K562 (cell line): ENCODE results near the gene TNIK. TPM values are rescaled to one million over a fixed set of nuclear protein-coding genes. Genes with fewer than 3 reads are reported as not detected.

ENCODE experiments used
- ATAC-seq: fragments of 200-7000 bp; cut with Tn5 transposase; 3 replicates; pipeline ENCODE4 v1.9.1; 2020; ENCODE audit warnings: moderate library complexity
- BruUV-seq: library from RNA; stranded (reverse); fragments of 400-500 nt; replicated peaks from 2 replicates; lab custom pipeline; 2021; lab: Mats Ljungman, UMichigan
- CTCF ChIA-PET: fragments of 300-600 bp; formaldehyde crosslinking; extraction: SDS; loops from one replicate; lab custom pipeline; 2021; ENCODE audit warnings: low intra/inter-chr PET ratio; lab: Yijun Ruan, JAX
- POLR2A ChIA-PET: fragments of 300-600, 350-650 bp; sonication (Branson Sonifier 250); formaldehyde crosslinking; extraction: SDS; loops from one replicate; lab custom pipeline; 2021; ENCODE audit warnings: antibody characterized with exemption, inconsistent platforms; lab: Yijun Ruan, JAX
- DNase-seq, 4 experiments: peaks; one replicate each; pipeline versions ENCODE4 v3.0.0 to v3.0.0-alpha.2; 2011 to 2018; ENCODE audit warnings: low spot score in 3 of 4, mixed read lengths in 3 of 4; ENCODE audit errors: extremely low read depth in 1 of 4
- FAIRE-seq: peaks from 2 replicates; lab custom pipeline; 2011; peaks lifted over from hg19 to GRCh38; lab: Jason Lieb, UNC
- H2AFZ ChIP-seq: 2 replicates; pipeline ENCODE4 v1.6.0; 2011; ENCODE audit warnings: low read depth, low read length, control low read depth, inconsistent platforms
- H3K27ac ChIP-seq: fragments of 200-600 bp; 3 replicates; pipeline ENCODE4 v1.8.0; 2011; ENCODE audit warnings: low read depth, mild to moderate bottlenecking, control low read depth, inconsistent platforms, low read length, moderate library complexity, mixed read lengths; ENCODE audit errors: extremely low read depth
- H3K27me3 ChIP-seq, 2 experiments: fragments of 300-600 bp in 1 of 2; 2 replicates in 1 of 2; 3 replicates in 1 of 2; pipeline versions ENCODE4 v1.6.0 to v1.8.0; 2011; ENCODE audit warnings: inconsistent platforms in 2 of 2, low read length in 2 of 2, mild to moderate bottlenecking in 1 of 2, mixed read lengths in 1 of 2, moderate library complexity in 1 of 2; ENCODE audit not compliant: control insufficient read depth in 2 of 2, insufficient read depth in 2 of 2
- H3K36me3 ChIP-seq: fragments of 300-600 bp; 3 replicates; pipeline ENCODE4 v1.8.0; 2011; ENCODE audit warnings: mild to moderate bottlenecking, low read length, inconsistent platforms; ENCODE audit not compliant: control insufficient read depth, insufficient read depth
- H3K4me1 ChIP-seq, 2 experiments: fragments of 200-600 bp in 1 of 2; replicated peaks in 1 of 2; 2 replicates in 1 of 2; 3 replicates in 1 of 2; pipeline versions ENCODE4 v1.5.1 to v1.8.0; 2011; ENCODE audit warnings: inconsistent platforms in 2 of 2, low read length in 2 of 2, mild to moderate bottlenecking in 1 of 2, mixed read lengths in 1 of 2, moderate library complexity in 1 of 2; ENCODE audit not compliant: control insufficient read depth in 2 of 2, insufficient read depth in 2 of 2
- H3K4me2 ChIP-seq: 2 replicates; pipeline ENCODE4 v1.6.1; 2011; ENCODE audit warnings: low read length, control low read depth, inconsistent platforms, mixed read lengths; ENCODE audit not compliant: insufficient read depth
- H3K4me3 ChIP-seq: fragments of 200-600 bp; sonication (generic), shearing (Covaris generic); 2 replicates; pipeline ENCODE4 v1.5.1; 2016; ENCODE audit warnings: control low read depth, inconsistent platforms
- H3K79me2 ChIP-seq: fragments of 200-600 bp; 3 replicates; pipeline ENCODE4 v1.8.0; 2011; ENCODE audit warnings: low read length, inconsistent platforms; ENCODE audit not compliant: control insufficient read depth, insufficient read depth
- H3K9ac ChIP-seq, 2 experiments: 2 replicates each; pipeline versions ENCODE4 v1.6.0 to v1.6.1; 2011; ENCODE audit warnings: low read depth in 2 of 2, low read length in 2 of 2, control low read depth in 1 of 2, inconsistent platforms in 1 of 2, mild to moderate bottlenecking in 1 of 2, mixed read lengths in 1 of 2; ENCODE audit not compliant: insufficient read depth in 1 of 2
- H3K9me1 ChIP-seq: one replicate; pipeline ENCODE4 v1.6.0; 2011; ENCODE audit warnings: inconsistent platforms, mild to moderate bottlenecking, low read length, moderate library complexity; ENCODE audit not compliant: control insufficient read depth, insufficient read depth
- H3K9me3 ChIP-seq: replicated peaks from 2 replicates; pipeline ENCODE4 v1.5.1; 2011; ENCODE audit warnings: low read depth, low read length, inconsistent platforms; ENCODE audit not compliant: control insufficient read depth, insufficient read depth
- H4K20me1 ChIP-seq: replicated peaks from 2 replicates; pipeline ENCODE4 v1.6.1; 2011; ENCODE audit warnings: low read length, inconsistent platforms, mixed read lengths; ENCODE audit not compliant: control insufficient read depth, insufficient read depth
- ATF1 ChIP-seq, 2 experiments: fragments of 450-650 bp in 1 of 2; IDR thresholded peaks; 2 replicates each; pipeline ENCODE4 v1.6.1; 2016; ENCODE audit warnings: missing compliant biosample characterization in 1 of 2, missing genetic modification characterization in 1 of 2
- DNMT1 ChIP-seq: fragments of 450-650 bp; IDR thresholded peaks from 2 replicates; pipeline ENCODE4 v1.6.1; 2016; ENCODE audit warnings: antibody characterized with exemption, mild to moderate bottlenecking
- ETV1 ChIP-seq: fragments of 450-650 bp; conservative IDR thresholded peaks from 2 replicates; pipeline ENCODE4 v1.6.1; 2016; ENCODE audit warnings: missing genetic modification characterization, control low read depth, low read depth, missing compliant biosample characterization
- KDM5B ChIP-seq: fragments of 200-600 bp; sonication (generic); IDR thresholded peaks from 2 replicates; pipeline ENCODE4 v1.6.1; 2012; ENCODE audit warnings: low read depth, mild to moderate bottlenecking, moderate library complexity, low read length, control low read depth, inconsistent platforms; ENCODE audit not compliant: insufficient replicate concordance
- KLF6 ChIP-seq: fragments of 250-450 bp; sonication (Bioruptor Pico); IDR thresholded peaks from 2 replicates; pipeline ENCODE4 v1.4.0; 2020; ENCODE audit warnings: mild to moderate bottlenecking, moderate library complexity, borderline replicate concordance
- RBBP5 ChIP-seq: fragments of 200-600 bp; sonication (generic); IDR thresholded peaks from 2 replicates; pipeline ENCODE4 v1.6.1; 2012; ENCODE audit warnings: borderline replicate concordance, mild to moderate bottlenecking, low read length, control low read depth, inconsistent platforms; ENCODE audit not compliant: insufficient read depth, poor library complexity, severe bottlenecking
- SMARCA4 ChIP-seq: fragments of 450-650 bp; IDR thresholded peaks from 2 replicates; pipeline ENCODE4 v1.6.1; 2016
- TCFL5 ChIP-seq: fragments of 250-450 bp; sonication (Bioruptor Pico); conservative IDR thresholded peaks from 2 replicates; pipeline ENCODE4 v1.6.1; 2021; ENCODE audit warnings: mild to moderate bottlenecking, moderate library complexity, matching md5 sums
- YY1 ChIP-seq, 3 experiments: IDR thresholded peaks; 2 replicates each; pipeline ENCODE4 v1.6.1; 2011; ENCODE audit warnings: low read length in 2 of 3, mild to moderate bottlenecking in 2 of 3, moderate library complexity in 2 of 3, borderline replicate concordance in 1 of 3, control low read depth in 1 of 3, low read depth in 1 of 3; ENCODE audit not compliant: insufficient read depth in 3 of 3, insufficient replicate concordance in 2 of 3, control insufficient read depth in 1 of 3, insufficient read length in 1 of 3; ENCODE audit errors: extremely low read depth in 1 of 3
- ZNF444 ChIP-seq: fragments of 250-450 bp; sonication (Bioruptor Pico); IDR thresholded peaks from 2 replicates; pipeline ENCODE4 v1.4.0; 2020; ENCODE audit warnings: mild to moderate bottlenecking, moderate library complexity
- WGBS: fragments of 100-300 bp; shearing (Covaris generic); methylation state at CpG from one replicate; pipeline ENCODE4 v1.1.6; 2016; ENCODE audit warnings: low coverage, mixed read lengths; ENCODE audit not compliant: insufficient coverage; ENCODE audit errors: missing lambda C conversion rate; 5-methylcytosine and 5-hydroxymethylcytosine counted together
- in situ Hi-C: fragments of 300-500 bp; cut with MboI; formaldehyde crosslinking; loops from 4 replicates; pipeline ENCODE4 v1.15.0; 2018; ENCODE audit warnings: inconsistent platforms, mixed read lengths
- intact Hi-C: fragments of 100-400 bp; cut with micrococcal nuclease; formaldehyde crosslinking; loops from 2 replicates; pipeline ENCODE4 v1.14.2; 2022
- polyA plus RNA-seq, 8 experiments: library from polyadenylated mRNA; depleted of rRNA in 4 of 8; stranded (reverse) in 5 of 8; unstranded in 3 of 8; fragments of >200 nt; fragmentation: Nextera tagmentation in 2 of 8; fragmentation: Illumina TruSeq in 1 of 8; extraction: Ambion mirVana in 2 of 8; extraction: Trizol in 1 of 8; gene quantifications; 2 replicates each; pipeline versions ENCODE4 v1.2.1 to v1.2.3, GENCODE V29; 2011 to 2014; ENCODE audit warnings: inconsistent platforms in 1 of 8, missing spikeins in 1 of 8
- total RNA-seq, 7 experiments: library from RNA; depleted of rRNA in 6 of 7; stranded (reverse); fragments of >200 nt in 6 of 7; fragmentation: Illumina TruSeq in 2 of 7; extraction: Trizol in 2 of 7; gene quantifications; 2 replicates each; pipeline versions ENCODE4 v1.2.1 to v1.2.3, GENCODE V29; 2011 to 2021; ENCODE audit warnings: low replicate concordance in 1 of 7
- TF ChIP-seq, protein P1 (sequence below): fragments of 200-800 bp; sonication (Bioruptor generic); IDR thresholded peaks from 2 replicates; pipeline ENCODE4 v1.6.1; 2017; ENCODE audit warnings: missing genetic modification characterization, missing compliant biosample characterization
- TF ChIP-seq, protein P2 (sequence below): sonication (generic); formaldehyde crosslinking; IDR thresholded peaks from 2 replicates; pipeline ENCODE4 v1.8.0; 2022; ENCODE audit warnings: mild to moderate bottlenecking, missing genetic modification reagents
- TF ChIP-seq, protein P3 (sequence below), 2 experiments: IDR thresholded peaks in 1 of 2; conservative IDR thresholded peaks in 1 of 2; 2 replicates each; pipeline ENCODE4 v1.6.1; 2016; ENCODE audit warnings: low read depth in 2 of 2, mild to moderate bottlenecking in 1 of 2, missing compliant biosample characterization in 1 of 2, missing genetic modification characterization in 1 of 2, moderate library complexity in 1 of 2

TNIK gene
- total and polyA plus RNA-seq, 9 of the 15 experiments (the other 6 are each of a cell fraction or from before 2014, with no cell fraction given), result 6.6 to 39.0 (median 24.7) TPM

DNA sequence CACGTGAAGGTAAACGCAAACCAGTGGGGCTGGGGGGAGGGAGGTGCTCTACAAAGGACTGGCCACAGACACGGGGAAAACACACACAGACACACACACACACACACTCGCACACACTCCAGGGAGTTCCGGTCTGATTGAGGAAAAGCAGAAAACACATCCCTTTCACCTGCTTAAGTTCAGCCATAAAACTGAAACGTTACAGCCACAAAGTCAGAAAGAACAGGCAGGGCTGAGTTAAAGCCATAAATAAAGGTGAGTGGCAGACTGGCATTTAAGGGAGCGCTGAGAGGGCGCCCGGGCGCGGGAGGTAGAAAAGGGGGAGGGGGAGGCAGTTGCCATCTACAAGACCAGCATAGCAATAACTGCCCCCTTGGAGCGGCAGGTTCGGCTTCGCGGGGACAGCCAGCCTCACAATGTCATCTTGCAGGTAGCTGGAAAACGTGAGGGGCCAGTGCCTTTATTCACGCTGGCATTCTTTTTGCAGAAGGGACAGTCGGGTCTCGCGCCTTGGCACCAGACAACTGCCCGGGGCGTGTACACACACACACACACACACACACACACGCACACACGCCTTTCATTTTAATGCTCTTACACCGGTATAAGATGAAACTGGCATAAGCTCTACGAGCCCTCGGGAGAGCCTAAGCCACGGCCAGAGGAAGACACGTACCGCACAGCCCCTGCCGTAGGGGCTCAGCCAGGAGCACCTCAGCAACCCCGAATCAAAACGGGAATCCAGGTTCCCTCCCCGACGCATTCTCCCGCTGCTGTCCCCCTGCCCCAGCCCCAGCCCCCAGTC lies 866 bp downstream of the TNIK start:
- peak; percentile 47 for ATAC-seq
- BruUV-seq, result no TSS peak
- peaks cover 81% of the 10 kb centered on the region for H3K79me2 ChIP-seq
- peak overlapping the region; percentile 35 for H2AFZ ChIP-seq
- no peaks in the 10 kb centered on the region for H3K27me3 ChIP-seq
- ChIA-PET CTCF (no interaction called here), POLR2A (interaction anchor here (0.6 to 3.2 kb wide), 10 partner anchors 8 to 352 kb away, joined by 3 to 12 read pairs (median 4); no protein-coding TSS in a partner anchor)
- peaks cover 15% of the 10 kb centered on the region for H4K20me1 ChIP-seq
- no peaks in the 10 kb centered on the region for H3K36me3 ChIP-seq
- DNase-seq, result peak in 2 of 4 experiments; percentile 27 to 32
- peaks cover 4% of the 10 kb centered on the region for H3K9me1 ChIP-seq
- no peaks in the 10 kb centered on the region for H3K9me3 ChIP-seq
- H3K4me1 ChIP-seq, result peaks cover 12 to 33% of the 10 kb centered on the region in 2 experiments
- H3K4me3 ChIP-seq, result peak overlapping the region; percentile 57
- under 1% methylated on average over 24 of the region's 36 CpGs for WGBS
- in situ Hi-C loops (no loop called here), intact Hi-C loops (loop anchor here (10.0 kb wide), 1 partner anchor 85 kb away; no protein-coding TSS in a partner anchor)
- peak overlapping the region; percentile 82 to 96 for H3K9ac ChIP-seq
- no peak for FAIRE-seq
- H3K4me2 ChIP-seq, result peak overlapping the region; percentile 94
- H3K27ac ChIP-seq, result peak overlapping the region; percentile 84
- peak; percentile 83 for TF ChIP-seq ETV1 (tag)
- no peak for TF ChIP-seq KLF6
- no peak for TF ChIP-seq DNMT1
- TF ChIP-seq, protein P1, sequence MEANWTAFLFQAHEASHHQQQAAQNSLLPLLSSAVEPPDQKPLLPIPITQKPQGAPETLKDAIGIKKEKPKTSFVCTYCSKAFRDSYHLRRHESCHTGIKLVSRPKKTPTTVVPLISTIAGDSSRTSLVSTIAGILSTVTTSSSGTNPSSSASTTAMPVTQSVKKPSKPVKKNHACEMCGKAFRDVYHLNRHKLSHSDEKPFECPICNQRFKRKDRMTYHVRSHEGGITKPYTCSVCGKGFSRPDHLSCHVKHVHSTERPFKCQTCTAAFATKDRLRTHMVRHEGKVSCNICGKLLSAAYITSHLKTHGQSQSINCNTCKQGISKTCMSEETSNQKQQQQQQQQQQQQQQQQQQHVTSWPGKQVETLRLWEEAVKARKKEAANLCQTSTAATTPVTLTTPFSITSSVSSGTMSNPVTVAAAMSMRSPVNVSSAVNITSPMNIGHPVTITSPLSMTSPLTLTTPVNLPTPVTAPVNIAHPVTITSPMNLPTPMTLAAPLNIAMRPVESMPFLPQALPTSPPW (CRISPR knock-in tag), result 0 out of 2 replicates have a peak, but pooled peaks have one; percentile 15
- TF ChIP-seq, protein P2, sequence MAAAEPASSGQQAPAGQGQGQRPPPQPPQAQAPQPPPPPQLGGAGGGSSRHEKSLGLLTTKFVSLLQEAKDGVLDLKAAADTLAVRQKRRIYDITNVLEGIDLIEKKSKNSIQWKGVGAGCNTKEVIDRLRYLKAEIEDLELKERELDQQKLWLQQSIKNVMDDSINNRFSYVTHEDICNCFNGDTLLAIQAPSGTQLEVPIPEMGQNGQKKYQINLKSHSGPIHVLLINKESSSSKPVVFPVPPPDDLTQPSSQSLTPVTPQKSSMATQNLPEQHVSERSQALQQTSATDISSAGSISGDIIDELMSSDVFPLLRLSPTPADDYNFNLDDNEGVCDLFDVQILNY (CRISPR knock-in tag), result no peak
- TF ChIP-seq TCFL5, result no peak
- peak; percentile 46 for TF ChIP-seq SMARCA4
- peak; percentile 53 for TF ChIP-seq RBBP5
- TF ChIP-seq, protein P3, sequence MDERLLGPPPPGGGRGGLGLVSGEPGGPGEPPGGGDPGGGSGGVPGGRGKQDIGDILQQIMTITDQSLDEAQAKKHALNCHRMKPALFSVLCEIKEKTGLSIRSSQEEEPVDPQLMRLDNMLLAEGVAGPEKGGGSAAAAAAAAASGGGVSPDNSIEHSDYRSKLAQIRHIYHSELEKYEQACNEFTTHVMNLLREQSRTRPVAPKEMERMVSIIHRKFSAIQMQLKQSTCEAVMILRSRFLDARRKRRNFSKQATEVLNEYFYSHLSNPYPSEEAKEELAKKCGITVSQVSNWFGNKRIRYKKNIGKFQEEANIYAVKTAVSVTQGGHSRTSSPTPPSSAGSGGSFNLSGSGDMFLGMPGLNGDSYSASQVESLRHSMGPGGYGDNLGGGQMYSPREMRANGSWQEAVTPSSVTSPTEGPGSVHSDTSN (CRISPR knock-in tag; IDR thresholded peaks at IDR 0.05; ENCODE audit: low read depth), result no peak
- TF ChIP-seq, protein P3 (tag; conservative IDR thresholded peaks at IDR 0.05; ENCODE audit: low read depth), result peak; percentile 83
- peak in 1 of 3 experiments; percentile 9 for TF ChIP-seq YY1 (IDR thresholded peaks at IDR 0.05; ENCODE audit: borderline replicate concordance in 1 of 3, control insufficient read depth in 1 of 3, extremely low read depth in 1 of 3, insufficient read depth in 3 of 3, insufficient read length in 1 of 3, insufficient replicate concordance in 2 of 3, low read depth in 1 of 3, low read length in 2 of 3)
- TF ChIP-seq ZNF444 (CRISPR knock-in tag), result peak; percentile 51; the same call in 1 of the 2 replicates
- TF ChIP-seq ATF1 (CRISPR knock-in tag; IDR thresholded peaks at IDR 0.05), result no peak
- 0 out of 2 replicates have a peak, but pooled peaks have one; percentile 8 for TF ChIP-seq ATF1 (tag; IDR thresholded peaks at IDR 0.05)
- TF ChIP-seq KDM5B, result peak; percentile 27
